Smooth muscle cell (in vitro differentiated cells): ENCODE data around the gene KIAA2012. TPM values are rescaled to one million over a fixed set of nuclear protein-coding genes. Genes with fewer than 3 reads are reported as not detected.

ENCODE experiments used
- DNase-seq: peaks from one replicate; lab custom pipeline; 2025; ENCODE audit not compliant: unreplicated experiment; lab: John Stamatoyannopoulos, UW
- H2AFZ ChIP-seq: fragments of 200-600 bp; sonication (generic); 2 replicates; pipeline ENCODE4 v1.6.0; 2016; ENCODE audit warnings: antibody characterized with exemption, low read depth, mild to moderate bottlenecking
- H3F3A ChIP-seq: fragments of 200-600 bp; sonication (generic); 2 replicates; pipeline ENCODE4 v1.6.0; 2017; ENCODE audit warnings: antibody characterized with exemption, low read depth
- H3K27ac ChIP-seq: fragments of 200-600 bp; sonication (generic); 2 replicates; pipeline ENCODE4 v1.5.1; 2016; ENCODE audit warnings: low read depth, mild to moderate bottlenecking
- H3K27me3 ChIP-seq: fragments of 200-600 bp; sonication (generic); 2 replicates; pipeline ENCODE4 v1.6.1; 2016; ENCODE audit warnings: low read depth, mild to moderate bottlenecking
- H3K36me3 ChIP-seq: fragments of 200-600 bp; sonication (generic); 2 replicates; pipeline ENCODE4 v1.5.1; 2016; ENCODE audit warnings: low read depth
- H3K4me1 ChIP-seq: fragments of 200-600 bp; sonication (generic); 2 replicates; pipeline ENCODE4 v1.5.1; 2016; ENCODE audit warnings: low read depth
- H3K4me2 ChIP-seq: fragments of 200-600 bp; sonication (generic); 2 replicates; pipeline ENCODE4 v1.6.0; 2016; ENCODE audit warnings: mild to moderate bottlenecking
- H3K4me3 ChIP-seq: fragments of 200-600 bp; sonication (generic); 2 replicates; pipeline ENCODE4 v1.5.1; 2016; ENCODE audit warnings: mild to moderate bottlenecking
- H3K79me2 ChIP-seq: fragments of 200-600 bp; sonication (generic); 2 replicates; pipeline ENCODE4 v1.6.0; 2016; ENCODE audit warnings: low read depth, mild to moderate bottlenecking
- H3K9ac ChIP-seq: fragments of 200-600 bp; sonication (generic); 2 replicates; pipeline ENCODE4 v1.6.0; 2016; ENCODE audit warnings: low read depth
- H3K9me3 ChIP-seq: fragments of 200-600 bp; sonication (generic); replicated peaks from 2 replicates; pipeline ENCODE4 v1.5.1; 2016; ENCODE audit warnings: low read depth
- H4K20me1 ChIP-seq: fragments of 200-600 bp; sonication (generic); 2 replicates; pipeline ENCODE4 v1.6.0; 2016; ENCODE audit warnings: low read depth
- WGBS: methylation state at CpG from one replicate; pipeline ENCODE4 v1.1.7; 2016; ENCODE audit warnings: low lambda C conversion rate; 5-methylcytosine and 5-hydroxymethylcytosine counted together
- polyA plus RNA-seq: library from polyadenylated mRNA; unstranded; fragments of >200 nt; fragmentation: Nextera tagmentation; extraction: Ambion mirVana; gene quantifications from 2 replicates; pipeline ENCODE4 v1.2.1, GENCODE V29; 2016
- total RNA-seq: library from RNA; depleted of rRNA; stranded (reverse); fragments of >200 nt; gene quantifications from 2 replicates; pipeline ENCODE4 v1.2.3, GENCODE V29; 2014
- TF ChIP-seq, protein P1 (sequence below): fragments of 200-600 bp; sonication (generic); IDR thresholded peaks from 2 replicates; pipeline ENCODE4 v1.5.1; 2017; ENCODE audit warnings: borderline replicate concordance, mild to moderate bottlenecking, antibody characterized with exemption; ENCODE audit not compliant: insufficient read depth, poor library complexity, severe bottlenecking

KIAA2012 gene
- total and polyA plus RNA-seq, 2 experiments from 2014 or later, result not detected

DNA sequence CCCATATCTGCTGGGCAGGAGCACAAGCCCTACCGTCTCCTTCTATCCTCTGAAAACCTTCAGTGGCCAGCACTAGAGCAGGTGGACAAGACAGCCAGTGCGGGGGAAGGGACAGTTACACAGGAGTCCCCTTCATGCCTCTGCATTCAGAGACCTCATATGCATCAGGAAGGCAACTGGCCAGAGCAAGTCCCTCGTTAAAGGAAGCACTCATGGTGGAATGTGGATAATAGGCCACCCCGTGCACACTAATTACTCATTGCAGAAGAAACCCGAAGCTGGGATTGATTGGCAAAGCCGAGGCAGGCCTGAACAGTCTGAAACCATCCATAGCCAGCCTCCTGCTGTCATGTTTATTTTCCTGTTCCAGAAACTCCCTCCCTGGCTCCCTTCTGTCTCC, 11.2 kb downstream of the KIAA2012 start:
- Histone ChIP-seq H3K36me3 (no peaks in the 10 kb centered on the region), H3K9ac (no peak overlapping the region), H4K20me1 (no peaks in the 10 kb centered on the region), H3K27ac (no peak overlapping the region), H3F3A (no peaks in the 10 kb centered on the region), H3K79me2 (no peaks in the 10 kb centered on the region), H3K27me3 (no peaks in the 10 kb centered on the region), H3K9me3 (no peaks in the 10 kb centered on the region), H3K4me1 (peaks cover 11% of the 10 kb centered on the region), H2AFZ (no peak overlapping the region), H3K4me2 (no peak overlapping the region), H3K4me3 (no peak overlapping the region)
- 33% methylated on average over 6 of the region's 6 CpGs for WGBS
- no peak for DNase-seq
- TF ChIP-seq, protein P1, sequence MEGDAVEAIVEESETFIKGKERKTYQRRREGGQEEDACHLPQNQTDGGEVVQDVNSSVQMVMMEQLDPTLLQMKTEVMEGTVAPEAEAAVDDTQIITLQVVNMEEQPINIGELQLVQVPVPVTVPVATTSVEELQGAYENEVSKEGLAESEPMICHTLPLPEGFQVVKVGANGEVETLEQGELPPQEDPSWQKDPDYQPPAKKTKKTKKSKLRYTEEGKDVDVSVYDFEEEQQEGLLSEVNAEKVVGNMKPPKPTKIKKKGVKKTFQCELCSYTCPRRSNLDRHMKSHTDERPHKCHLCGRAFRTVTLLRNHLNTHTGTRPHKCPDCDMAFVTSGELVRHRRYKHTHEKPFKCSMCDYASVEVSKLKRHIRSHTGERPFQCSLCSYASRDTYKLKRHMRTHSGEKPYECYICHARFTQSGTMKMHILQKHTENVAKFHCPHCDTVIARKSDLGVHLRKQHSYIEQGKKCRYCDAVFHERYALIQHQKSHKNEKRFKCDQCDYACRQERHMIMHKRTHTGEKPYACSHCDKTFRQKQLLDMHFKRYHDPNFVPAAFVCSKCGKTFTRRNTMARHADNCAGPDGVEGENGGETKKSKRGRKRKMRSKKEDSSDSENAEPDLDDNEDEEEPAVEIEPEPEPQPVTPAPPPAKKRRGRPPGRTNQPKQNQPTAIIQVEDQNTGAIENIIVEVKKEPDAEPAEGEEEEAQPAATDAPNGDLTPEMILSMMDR, result no peak

- H4K20me1 ChIP-seq, result no peaks in the 10 kb centered on the region
- peaks cover 9% of the 10 kb centered on the region for H3K4me1 ChIP-seq
- TF ChIP-seq, protein P1, result no peak
- no peak overlapping the region for H3K4me3 ChIP-seq
- WGBS, result 98% methylated on average over 3 of the region's 3 CpGs
- H3K79me2 ChIP-seq, result no peaks in the 10 kb centered on the region
- DNase-seq, result no peak
- H3K27me3 ChIP-seq, result no peaks in the 10 kb centered on the region
- no peak overlapping the region for H3K9ac ChIP-seq
- no peaks in the 10 kb centered on the region for H3K9me3 ChIP-seq
- H3K4me2 ChIP-seq, result no peak overlapping the region
- H2AFZ ChIP-seq, result no peak overlapping the region
- H3F3A ChIP-seq, result no peaks in the 10 kb centered on the region
- H3K36me3 ChIP-seq, result no peaks in the 10 kb centered on the region
- H3K27ac ChIP-seq, result no peak overlapping the region
Observed at GRCh38 chr2:202088777-202089176, 15.7 kb downstream of the KIAA2012 start.

DNA sequence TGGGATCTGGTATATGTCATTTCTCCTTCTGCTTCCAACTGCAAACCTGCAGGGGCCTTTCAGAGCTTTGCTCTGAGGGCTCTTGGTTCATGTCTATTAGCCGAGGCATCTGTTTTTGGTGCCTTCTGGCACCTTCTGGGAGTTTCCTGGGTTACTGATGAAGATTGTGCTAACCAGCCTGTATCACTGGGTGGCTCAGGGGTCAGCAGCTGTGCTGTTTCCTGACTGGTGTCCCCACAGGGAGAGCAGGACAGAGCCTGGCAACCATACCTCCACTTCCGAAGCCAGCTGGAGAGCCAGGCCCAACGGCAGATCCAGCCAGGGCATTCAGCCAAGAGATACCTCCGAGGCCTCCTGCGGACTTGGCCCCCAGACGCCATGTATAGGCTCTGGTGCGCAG, 17.5 kb downstream of the KIAA2012 start:
- H3K27ac ChIP-seq, result no peak overlapping the region
- H3K9ac ChIP-seq, result no peak overlapping the region
- H4K20me1 ChIP-seq, result no peaks in the 10 kb centered on the region
- H3K4me1 ChIP-seq, result no peaks in the 10 kb centered on the region
- no peaks in the 10 kb centered on the region for H3K79me2 ChIP-seq
- H3K4me3 ChIP-seq, result no peak overlapping the region
- no peaks in the 10 kb centered on the region for H3K36me3 ChIP-seq
- no peak for DNase-seq
- no peaks in the 10 kb centered on the region for H3F3A ChIP-seq
- H3K9me3 ChIP-seq, result no peaks in the 10 kb centered on the region
- no peaks in the 10 kb centered on the region for H3K27me3 ChIP-seq
- TF ChIP-seq, protein P1, result no peak
- no peak overlapping the region for H2AFZ ChIP-seq
- 90% methylated on average over 7 of the region's 7 CpGs for WGBS
- H3K4me2 ChIP-seq, result no peak overlapping the region

DNA sequence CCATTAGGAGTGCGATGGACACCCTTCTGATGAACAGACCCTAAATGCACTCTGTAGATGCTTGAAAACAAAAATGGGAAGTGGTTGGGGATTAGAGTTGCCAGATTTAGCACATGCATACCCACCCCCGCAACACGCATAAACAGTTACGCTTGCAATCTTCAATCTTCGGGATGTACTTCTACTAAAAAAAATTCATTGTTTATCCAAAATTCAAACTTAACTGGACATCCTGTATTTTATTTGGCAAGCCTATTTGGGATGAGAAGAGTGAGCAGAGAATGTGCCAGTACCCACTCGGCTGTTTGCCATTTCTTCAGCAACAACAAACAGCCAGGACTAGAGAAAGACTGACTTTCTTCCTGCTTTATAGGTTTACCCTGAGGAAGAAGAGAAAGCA, 18.4 kb downstream of the KIAA2012 start:
- H2AFZ ChIP-seq, result no peak overlapping the region
- H3K4me3 ChIP-seq, result no peak overlapping the region
- no peak for DNase-seq
- H3K27me3 ChIP-seq, result no peaks in the 10 kb centered on the region
- 92% methylated on average over 6 of the region's 6 CpGs for WGBS
- H3K4me1 ChIP-seq, result no peaks in the 10 kb centered on the region
- no peaks in the 10 kb centered on the region for H3F3A ChIP-seq
- H3K9me3 ChIP-seq, result no peaks in the 10 kb centered on the region
- H3K36me3 ChIP-seq, result no peaks in the 10 kb centered on the region
- no peak overlapping the region for H3K27ac ChIP-seq
- no peaks in the 10 kb centered on the region for H3K79me2 ChIP-seq
- no peak overlapping the region for H3K9ac ChIP-seq
- TF ChIP-seq, protein P1, result no peak
- no peak overlapping the region for H3K4me2 ChIP-seq
- no peaks in the 10 kb centered on the region for H4K20me1 ChIP-seq
